MM.1S (cell line): Measurements from ENCODE around the gene NFIX.

Experiments
- DNase-seq: peaks from one replicate; pipeline ENCODE4 v3.0.0-alpha.2; 2015
- H2AFZ ChIP-seq: fragments of 300-600 bp; sonication (generic); 2 replicates; pipeline ENCODE4 v1.6.0; 2016; ENCODE audit warnings: antibody characterized with exemption, low read length
- H3F3A ChIP-seq: fragments of 300-600 bp; sonication (generic); 2 replicates; pipeline ENCODE4 v1.6.1; 2016; ENCODE audit warnings: mild to moderate bottlenecking, antibody characterized with exemption, low read length, moderate library complexity, mixed read lengths; ENCODE audit not compliant: insufficient read depth
- H3K27ac ChIP-seq: fragments of 300-600 bp; sonication (generic); 2 replicates; pipeline ENCODE4 v1.5.1; 2016; ENCODE audit warnings: mild to moderate bottlenecking, low read length
- H3K27me3 ChIP-seq: fragments of 300-600 bp; sonication (generic); replicated peaks from 2 replicates; pipeline ENCODE4 v1.6.0; 2016; ENCODE audit warnings: low read length; ENCODE audit not compliant: insufficient read depth
- H3K36me3 ChIP-seq: fragments of 300-600 bp; sonication (generic); replicated peaks from 2 replicates; pipeline ENCODE4 v1.6.1; 2016; ENCODE audit warnings: mild to moderate bottlenecking, low read length, mixed read lengths; ENCODE audit not compliant: insufficient read depth
- H3K4me1 ChIP-seq: fragments of 300-600 bp; sonication (generic); 2 replicates; pipeline ENCODE4 v1.6.1; 2016; ENCODE audit warnings: low read length, mixed read lengths
- H3K4me2 ChIP-seq: fragments of 300-600 bp; sonication (generic); 2 replicates; pipeline ENCODE4 v1.6.0; 2016; ENCODE audit warnings: low read depth, low read length
- H3K4me3 ChIP-seq: fragments of 300-600 bp; sonication (generic); 2 replicates; pipeline ENCODE4 v1.5.1; 2016; ENCODE audit warnings: low read length, mixed read lengths
- H3K79me2 ChIP-seq: fragments of 300-600 bp; sonication (generic); 2 replicates; pipeline ENCODE4 v1.6.1; 2016; ENCODE audit warnings: mixed run types, low read length, mixed read lengths
- H3K9ac ChIP-seq: fragments of 300-600 bp; sonication (generic); 2 replicates; pipeline ENCODE4 v1.6.1; 2016; ENCODE audit warnings: low read length, mixed read lengths
- H3K9me2 ChIP-seq: fragments of 300-600 bp; sonication (generic); replicated peaks from 2 replicates; pipeline ENCODE4 v1.6.1; 2016; ENCODE audit warnings: mild to moderate bottlenecking, low read length, mixed read lengths; ENCODE audit not compliant: insufficient read depth
- H3K9me3 ChIP-seq: fragments of 300-600 bp; sonication (generic); replicated peaks from 2 replicates; pipeline ENCODE4 v1.6.1; 2016; ENCODE audit warnings: mild to moderate bottlenecking, low read length, mixed read lengths; ENCODE audit not compliant: insufficient read depth
- H4K20me1 ChIP-seq: fragments of 300-600 bp; sonication (generic); 2 replicates; pipeline ENCODE4 v1.6.1; 2016; ENCODE audit warnings: mild to moderate bottlenecking, low read length, moderate library complexity, mixed read lengths; ENCODE audit not compliant: insufficient read depth
- CTCF ChIP-seq: fragments of 300-600 bp; sonication (generic); IDR thresholded peaks from 2 replicates; pipeline ENCODE4 v1.5.1; 2016; ENCODE audit warnings: antibody characterized with exemption, low read length, mixed read lengths
- EZH2 ChIP-seq: fragments of 300-600 bp; sonication (generic); optimal IDR thresholded peaks from 2 replicates; pipeline ENCODE3; 2017; ENCODE audit warnings: low read depth, mild to moderate bottlenecking, antibody characterized with exemption, low read length, mixed read lengths
- EZH2phosphoT487 ChIP-seq: fragments of 300-600 bp; sonication (generic); IDR thresholded peaks from 2 replicates; pipeline ENCODE4 v1.6.1; 2018; ENCODE audit warnings: antibody characterized with exemption, low read length

NFIX gene

DNA sequence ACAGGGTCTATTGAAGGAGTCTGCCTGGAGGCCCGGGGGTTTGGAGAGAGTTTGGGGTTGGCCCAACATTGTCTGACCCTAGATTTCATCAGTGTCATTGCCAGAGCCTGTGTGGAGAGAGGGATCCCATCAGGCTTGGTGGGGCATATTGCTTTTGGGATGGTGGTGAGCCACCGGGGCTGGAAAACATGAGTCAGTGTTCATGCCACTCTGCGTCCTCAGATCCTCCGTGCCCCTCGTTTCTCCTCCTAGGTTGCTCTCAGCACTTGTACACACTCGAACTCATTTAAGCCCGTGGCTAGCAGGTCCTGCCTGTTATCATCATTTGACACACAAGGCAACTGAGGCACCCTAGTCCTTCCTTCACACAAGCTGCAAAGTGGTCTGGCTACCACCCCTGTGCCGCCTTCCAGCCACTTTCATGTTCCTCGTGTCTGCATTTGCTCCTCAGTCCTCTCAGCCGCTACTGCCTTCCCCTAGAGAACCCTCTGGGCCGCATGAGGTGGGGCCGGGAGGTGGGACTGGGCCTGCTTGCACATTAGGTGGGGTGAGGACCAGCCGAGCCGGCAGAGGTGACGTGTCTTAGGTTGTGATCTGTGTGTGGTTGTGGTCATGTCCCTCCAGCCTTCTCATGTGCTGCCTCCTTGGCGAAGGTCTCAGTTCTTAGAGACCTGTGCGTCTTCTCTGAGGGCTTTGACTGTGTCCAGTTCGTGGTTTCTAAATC lies 126.4 kb downstream of the NFIX start:
- Histone ChIP-seq H3K4me3 (no peak overlapping the region), H3K9ac (no peak overlapping the region)

DNA sequence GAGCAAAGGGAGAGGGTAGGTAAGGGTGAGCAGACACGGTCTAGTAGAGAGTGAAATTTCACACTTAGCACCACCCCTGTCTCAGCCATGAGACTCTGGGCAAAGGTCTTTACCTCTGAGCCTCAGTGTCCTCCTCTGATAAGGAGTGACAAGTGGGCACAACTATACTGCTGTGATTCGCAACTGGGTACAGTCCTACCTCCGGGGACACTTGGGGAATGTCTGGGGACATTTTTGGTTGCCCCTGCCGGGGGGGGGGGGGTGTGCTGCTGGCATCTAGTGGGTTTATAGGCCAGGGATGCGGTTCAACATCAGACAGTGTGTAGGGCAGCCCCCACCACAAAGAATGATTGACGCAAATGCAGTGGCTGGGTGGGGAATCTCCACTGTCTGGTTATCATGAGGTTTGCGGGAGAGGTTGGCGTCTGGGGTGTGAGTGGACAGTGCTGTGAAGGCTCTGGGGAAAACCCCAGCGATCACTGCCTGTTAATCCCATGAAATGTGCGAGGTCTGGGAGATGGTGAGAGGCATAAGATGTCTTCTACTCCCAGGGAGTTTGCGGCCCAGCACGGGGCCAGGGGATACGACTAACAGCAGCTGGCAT lies 127.1 kb downstream of the NFIX start:
- Histone ChIP-seq H3K9me2 (no peaks in the 10 kb centered on the region), H3K27ac (no peak overlapping the region), H3F3A (no peaks in the 10 kb centered on the region), H3K9ac (no peak overlapping the region), H3K27me3 (no peaks in the 10 kb centered on the region), H4K20me1 (peaks cover 17% of the 10 kb centered on the region), H3K36me3 (no peaks in the 10 kb centered on the region), H3K79me2 (peaks cover 74% of the 10 kb centered on the region), H3K4me3 (no peak overlapping the region), H2AFZ (no peak overlapping the region), H3K4me2 (no peak overlapping the region), H3K9me3 (no peaks in the 10 kb centered on the region), H3K4me1 (peaks cover 7% of the 10 kb centered on the region)
- TF ChIP-seq CTCF: no peak
- no peak for TF ChIP-seq EZH2
- no peak for TF ChIP-seq EZH2phosphoT487
- DNase-seq: no peak

More for the DNA sequence above, 126.4 kb downstream of the NFIX start:
- H3K36me3 ChIP-seq: no peaks in the 10 kb centered on the region
- no peaks in the 10 kb centered on the region for H3K27me3 ChIP-seq
- H3K79me2 ChIP-seq: peaks cover 70% of the 10 kb centered on the region
- H4K20me1 ChIP-seq: peaks cover 17% of the 10 kb centered on the region
- H3F3A ChIP-seq: peaks cover 5% of the 10 kb centered on the region
- TF ChIP-seq EZH2: no peak
- TF ChIP-seq CTCF: no peak
- TF ChIP-seq EZH2phosphoT487: no peak
- no peaks in the 10 kb centered on the region for H3K9me3 ChIP-seq
- H3K27ac ChIP-seq: no peak overlapping the region
- H3K9me2 ChIP-seq: no peaks in the 10 kb centered on the region
- H3K4me1 ChIP-seq: peaks cover 7% of the 10 kb centered on the region
- DNase-seq: no peak
- no peak overlapping the region for H2AFZ ChIP-seq
- no peak overlapping the region for H3K4me2 ChIP-seq

DNA sequence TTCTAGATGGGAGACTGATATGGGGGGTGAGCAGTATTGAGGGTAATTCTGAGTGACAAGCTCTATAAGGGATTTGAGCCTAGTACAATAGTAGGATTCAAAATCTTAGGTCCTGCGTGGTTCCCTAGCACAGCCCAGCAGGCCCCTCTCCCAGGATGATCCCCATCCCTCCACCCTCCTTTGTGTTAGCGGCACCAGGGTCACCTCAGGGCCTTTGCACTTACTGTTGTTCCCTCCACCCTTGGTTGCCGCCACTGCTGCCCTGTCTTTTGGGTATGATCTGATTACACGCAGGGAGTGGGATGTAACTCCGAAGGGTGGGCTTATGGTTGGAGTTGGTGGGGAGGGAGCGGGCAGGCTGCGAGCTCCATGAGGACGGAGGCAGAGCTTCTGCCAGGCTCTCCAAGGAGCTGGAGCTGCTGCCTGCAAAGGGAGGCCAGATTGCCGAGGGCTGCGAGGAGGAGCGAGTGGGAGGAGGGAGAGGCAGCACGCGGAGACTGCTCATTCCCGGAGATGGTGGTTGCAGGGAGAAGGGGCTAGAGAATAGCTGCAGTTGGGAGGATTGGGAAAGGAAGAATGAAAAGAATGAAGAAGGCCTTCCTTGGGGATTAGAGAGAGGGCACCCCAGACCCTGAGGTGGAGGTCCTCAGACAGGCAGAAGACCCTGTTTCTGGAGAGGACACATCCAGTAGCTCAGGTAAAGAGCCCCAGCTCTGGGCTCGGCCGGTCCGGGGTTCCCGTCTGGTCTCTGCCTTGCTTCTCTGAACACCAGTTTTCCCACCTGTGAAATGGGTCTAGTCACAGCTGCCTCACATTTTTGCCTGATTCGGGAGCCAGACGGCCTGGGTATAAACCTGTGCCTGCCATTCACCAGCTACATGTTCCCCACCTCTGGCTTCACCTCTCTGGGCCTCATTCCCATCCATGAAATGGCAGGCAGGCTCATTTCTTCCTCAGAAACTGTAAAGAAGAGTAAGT lies 128.0 kb downstream of the NFIX start:
- H3K79me2 ChIP-seq: peaks cover 82% of the 10 kb centered on the region
- H3K9me3 ChIP-seq: no peaks in the 10 kb centered on the region
- no peaks in the 10 kb centered on the region for H3F3A ChIP-seq
- no peak for DNase-seq
- no peaks in the 10 kb centered on the region for H3K9me2 ChIP-seq
- no peak overlapping the region for H3K4me3 ChIP-seq
- H3K27ac ChIP-seq: no peak overlapping the region
- H3K27me3 ChIP-seq: no peaks in the 10 kb centered on the region
- peaks cover 17% of the 10 kb centered on the region for H4K20me1 ChIP-seq
- H3K9ac ChIP-seq: no peak overlapping the region
- H3K36me3 ChIP-seq: no peaks in the 10 kb centered on the region
- TF ChIP-seq EZH2: no peak
- no peak for TF ChIP-seq EZH2phosphoT487
- TF ChIP-seq CTCF: no peak
- H3K4me2 ChIP-seq: no peak overlapping the region
- peaks cover 7% of the 10 kb centered on the region for H3K4me1 ChIP-seq
- H2AFZ ChIP-seq: no peak overlapping the region
